Omental fat pad (tissue), 4 donors: Measurements from ENCODE around the gene ARL11. TPM values are rescaled to one million over a fixed set of nuclear protein-coding genes. Genes with fewer than 3 reads are reported as not detected.
A peak's percentile ranks its signal among the peaks of the same experiment; 100 is the strongest.

Experiments used
- ATAC-seq: fragments of 150-250 bp; one replicate; pipeline ENCODE4 v1.9.1; 2016; ENCODE audit warnings: mild to moderate bottlenecking, moderate library complexity; ENCODE audit not compliant: low FRiP score
- DNase-seq: peaks from one replicate; pipeline ENCODE4 v3.0.0-alpha.2; 2019; ENCODE audit warnings: low spot score
- total RNA-seq, 4 donors: library from RNA; depleted of rRNA; stranded (reverse); fragments of >200 nt; gene quantifications; one replicate each; pipeline ENCODE4 v1.1.0, GENCODE V29; 2016
- TF ChIP-seq, protein P1 (sequence below), 3 donors: fragments of 450-650 bp; IDR thresholded peaks; one replicate each; pipeline ENCODE4 v1.5.1; 2016 to 2017; ENCODE audit warnings: antibody characterized with exemption in 3 of 3, mild to moderate bottlenecking in 3 of 3, moderate library complexity in 2 of 3

Gene ARL11
- total RNA-seq, 4 donors from 2014 or later, result 0.93 to 4.9 (median 1.6) TPM

DNA sequence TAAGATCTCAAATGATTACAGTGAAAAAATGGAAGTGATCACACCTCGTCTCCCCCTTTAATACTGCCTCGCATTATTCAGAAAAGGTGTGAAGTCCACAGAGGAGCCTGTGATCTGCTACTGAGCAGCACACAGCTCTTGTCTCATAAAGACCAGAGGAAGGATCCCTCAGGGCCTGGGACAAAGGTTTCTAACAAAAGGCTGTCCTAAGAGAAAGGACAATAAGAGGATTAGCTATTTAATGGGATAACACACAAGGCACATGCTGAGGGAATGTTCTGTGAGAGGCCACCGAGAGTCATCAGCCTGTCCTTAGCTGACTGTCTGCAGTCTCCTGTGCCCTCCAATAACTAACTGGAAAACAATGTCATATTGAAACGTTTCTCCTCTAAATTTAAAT lies 36.3 kb downstream of the ARL11 start:
- DNase-seq, result no peak
- TF ChIP-seq, protein P1, sequence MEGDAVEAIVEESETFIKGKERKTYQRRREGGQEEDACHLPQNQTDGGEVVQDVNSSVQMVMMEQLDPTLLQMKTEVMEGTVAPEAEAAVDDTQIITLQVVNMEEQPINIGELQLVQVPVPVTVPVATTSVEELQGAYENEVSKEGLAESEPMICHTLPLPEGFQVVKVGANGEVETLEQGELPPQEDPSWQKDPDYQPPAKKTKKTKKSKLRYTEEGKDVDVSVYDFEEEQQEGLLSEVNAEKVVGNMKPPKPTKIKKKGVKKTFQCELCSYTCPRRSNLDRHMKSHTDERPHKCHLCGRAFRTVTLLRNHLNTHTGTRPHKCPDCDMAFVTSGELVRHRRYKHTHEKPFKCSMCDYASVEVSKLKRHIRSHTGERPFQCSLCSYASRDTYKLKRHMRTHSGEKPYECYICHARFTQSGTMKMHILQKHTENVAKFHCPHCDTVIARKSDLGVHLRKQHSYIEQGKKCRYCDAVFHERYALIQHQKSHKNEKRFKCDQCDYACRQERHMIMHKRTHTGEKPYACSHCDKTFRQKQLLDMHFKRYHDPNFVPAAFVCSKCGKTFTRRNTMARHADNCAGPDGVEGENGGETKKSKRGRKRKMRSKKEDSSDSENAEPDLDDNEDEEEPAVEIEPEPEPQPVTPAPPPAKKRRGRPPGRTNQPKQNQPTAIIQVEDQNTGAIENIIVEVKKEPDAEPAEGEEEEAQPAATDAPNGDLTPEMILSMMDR (IDR thresholded peaks at IDR 0.05), result no peak
- ATAC-seq, result no peak

DNA sequence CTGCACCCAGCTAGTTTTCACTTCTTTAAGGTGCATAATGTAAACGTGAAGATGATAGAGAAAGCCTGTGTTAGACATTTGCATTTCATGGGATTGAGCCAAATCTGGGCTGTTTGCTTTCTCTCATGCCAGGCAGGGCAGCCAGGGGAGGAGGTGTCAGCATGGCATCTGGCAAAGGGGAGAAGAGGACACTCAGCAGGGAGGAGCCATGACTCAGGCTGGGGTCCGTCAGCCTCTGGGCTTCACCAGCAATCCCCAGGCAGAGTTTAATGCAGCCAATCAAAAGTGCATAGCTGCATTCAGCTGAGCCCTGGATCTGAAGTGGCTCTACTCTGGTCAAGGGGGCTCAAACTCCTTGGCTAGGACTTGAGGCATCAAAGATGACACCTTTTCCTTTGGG lies 39.5 kb downstream of the ARL11 start:
- ATAC-seq (no peak), DNase-seq (no peak)
- TF ChIP-seq, protein P1 (IDR thresholded peaks at IDR 0.05), result no peak

DNA sequence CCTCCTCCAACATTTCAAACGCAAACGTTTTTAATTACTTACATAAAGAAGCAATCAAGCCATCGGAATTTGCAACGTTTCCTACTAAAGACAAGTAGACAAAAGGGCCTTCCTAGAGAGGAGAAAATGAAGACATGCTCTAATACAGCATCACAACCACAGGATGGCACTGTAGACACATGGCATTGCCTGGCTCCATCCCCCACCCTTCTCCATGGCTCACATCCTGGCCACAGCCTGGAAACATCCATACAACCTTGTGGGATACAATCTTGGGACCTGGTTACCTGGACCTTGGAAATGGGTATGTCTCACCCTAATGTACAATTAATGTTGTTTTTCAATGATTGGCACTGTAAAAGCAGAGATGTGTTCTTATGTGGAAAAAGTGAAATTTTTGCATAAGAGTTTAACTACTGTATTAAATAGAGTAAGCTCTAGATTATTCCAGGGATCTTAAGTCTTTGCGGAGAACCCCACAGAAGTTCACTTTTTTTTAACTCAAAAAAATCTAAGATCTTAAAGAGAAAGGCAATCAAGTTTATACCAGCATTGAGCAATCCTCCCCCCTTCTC lies 41.5 kb downstream of the ARL11 start:
- DNase-seq, result no peak
- ATAC-seq, result peak; percentile 90
- TF ChIP-seq, protein P1 (IDR thresholded peaks at IDR 0.05), result peak in 1 of 3 donors; percentile 39

DNA sequence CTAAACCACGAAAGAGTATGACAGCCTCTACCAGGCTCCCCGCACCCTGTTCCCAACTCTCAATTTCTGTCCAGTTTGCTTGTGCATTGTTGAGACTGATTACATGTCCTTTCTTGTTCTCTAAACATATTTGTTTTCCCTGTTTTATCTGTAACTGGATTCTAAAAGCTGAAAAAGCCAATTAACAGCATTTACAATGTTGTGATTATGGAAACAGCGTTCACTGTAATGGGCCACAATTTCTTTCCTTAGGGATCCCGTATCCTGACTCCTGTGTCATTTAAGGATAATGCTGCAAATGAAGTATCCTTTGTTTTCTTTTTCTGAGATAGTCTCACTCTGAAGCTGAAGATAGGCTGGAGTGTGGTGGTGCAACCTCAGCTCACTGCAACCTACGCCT lies 42.5 kb downstream of the ARL11 start:
- ATAC-seq (no peak), DNase-seq (no peak)
- TF ChIP-seq, protein P1 (IDR thresholded peaks at IDR 0.05), result no peak

DNA sequence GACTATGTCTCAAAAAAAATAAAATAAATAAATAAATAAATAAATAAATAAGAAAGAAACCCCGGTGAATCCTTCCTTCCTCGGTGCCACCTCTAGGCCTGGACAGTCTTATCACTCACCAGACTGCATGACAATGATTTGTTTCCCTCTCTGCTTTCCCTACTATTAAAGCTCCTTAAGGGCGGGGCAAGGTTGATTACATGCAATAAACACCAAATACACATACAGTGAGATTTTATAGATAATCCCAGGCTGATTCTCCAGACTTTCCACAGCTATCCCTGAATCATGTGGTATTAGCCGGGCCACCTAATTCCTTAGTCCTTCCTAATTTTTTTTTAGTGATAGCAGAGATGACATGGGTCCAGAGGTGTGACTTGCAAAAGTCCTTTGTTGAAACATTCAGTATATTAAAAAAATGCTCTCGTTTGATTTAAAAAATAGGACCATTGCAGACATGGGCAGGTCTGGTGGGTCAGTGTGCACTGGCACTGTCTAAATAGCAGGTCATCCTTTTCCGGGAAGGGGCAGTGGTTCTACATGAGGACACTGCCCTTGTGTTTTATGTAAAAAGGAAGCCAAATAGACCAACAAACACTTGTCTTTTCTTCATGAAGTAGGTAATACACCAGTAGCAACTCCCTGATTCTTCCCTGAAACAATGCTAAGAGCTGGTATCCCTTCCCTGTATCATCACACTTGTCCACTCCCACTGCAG lies 48.4 kb downstream of the ARL11 start:
- TF ChIP-seq, protein P1 (IDR thresholded peaks at IDR 0.05), result no peak
- no peak for DNase-seq
- no peak for ATAC-seq

DNA sequence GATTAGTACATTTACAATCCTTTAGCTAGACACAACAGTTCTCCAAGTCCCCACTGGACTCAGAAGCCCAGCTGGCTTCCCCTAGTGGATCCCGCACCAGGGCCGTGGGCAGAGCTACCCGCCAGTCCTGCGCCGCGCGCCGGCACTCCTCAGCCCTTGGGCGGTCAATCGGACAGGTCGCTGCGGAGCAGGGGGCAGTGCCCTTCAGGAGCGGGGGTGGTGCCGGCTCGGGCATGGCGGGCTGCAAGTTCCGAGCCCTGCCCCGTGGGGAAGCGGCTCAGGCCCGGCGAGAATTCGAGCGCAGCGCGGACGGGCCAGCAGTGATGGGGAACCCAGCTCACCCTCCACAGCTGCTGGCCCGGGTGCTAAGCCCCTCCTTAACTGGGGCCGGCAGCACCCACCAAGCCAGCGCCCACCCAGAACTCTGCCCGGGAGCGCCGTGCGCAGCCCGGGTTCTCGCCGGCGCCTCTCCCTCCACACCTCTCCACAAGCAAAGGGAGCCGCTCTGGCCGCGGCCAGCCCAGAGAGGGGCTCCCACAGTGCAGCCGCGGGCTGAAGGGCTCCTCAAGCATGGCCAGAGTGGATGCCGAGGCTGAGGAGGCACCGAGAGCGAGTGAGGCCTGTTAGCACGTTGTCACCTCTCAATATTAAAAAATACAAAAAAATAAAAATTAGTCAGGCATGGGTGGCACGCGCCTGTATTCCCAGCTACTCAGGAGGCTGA lies 50.0 kb downstream of the ARL11 start:
- ATAC-seq, result no peak
- TF ChIP-seq, protein P1 (IDR thresholded peaks at IDR 0.05), result no peak
- DNase-seq, result no peak
